GM23338 (cell line): ENCODE data around the gene WNK2. TPM values are rescaled to one million over a fixed set of nuclear protein-coding genes. Genes with fewer than 3 reads are reported as not detected.

Experiments used
- ATAC-seq: fragments of 200-7000 bp; cut with Tn5 transposase; 3 replicates; pipeline ENCODE4 v1.9.1; 2020
- DNase-seq: peaks from one replicate; pipeline ENCODE4 v3.0.0-alpha.2; 2015; ENCODE audit warnings: low spot score
- H2AFZ ChIP-seq: fragments of 200-600 bp; sonication (generic); 2 replicates; pipeline ENCODE4 v1.8.0; 2016; ENCODE audit warnings: antibody characterized with exemption, mild to moderate bottlenecking, moderate library complexity
- H3F3A ChIP-seq: fragments of 200-600 bp; sonication (generic); replicated peaks from 2 replicates; pipeline ENCODE4 v1.8.0; 2017; ENCODE audit warnings: antibody characterized with exemption, mixed run types, low read depth
- H3K27ac ChIP-seq: fragments of 200-600 bp; sonication (generic); 2 replicates; pipeline ENCODE4 v1.6.1; 2016; ENCODE audit warnings: low read depth
- H3K27me3 ChIP-seq: fragments of 200-600 bp; sonication (generic); 2 replicates; pipeline ENCODE4 v1.8.0; 2016; ENCODE audit warnings: mild to moderate bottlenecking, mixed run types, moderate library complexity; ENCODE audit not compliant: insufficient read depth
- H3K36me3 ChIP-seq: fragments of 200-600 bp; sonication (generic); 2 replicates; pipeline ENCODE4 v1.8.0; 2016; ENCODE audit warnings: mild to moderate bottlenecking; ENCODE audit not compliant: insufficient read depth
- H3K4me1 ChIP-seq: fragments of 200-600 bp; sonication (generic); 2 replicates; pipeline ENCODE4 v1.8.0; 2016; ENCODE audit warnings: mild to moderate bottlenecking, moderate library complexity; ENCODE audit not compliant: insufficient read depth
- H3K4me2 ChIP-seq: fragments of 200-600 bp; sonication (generic); 2 replicates; pipeline ENCODE4 v1.7.1; 2017; ENCODE audit warnings: mixed run types
- H3K4me3 ChIP-seq: fragments of 200-600 bp; sonication (generic); 2 replicates; pipeline ENCODE4 v1.6.1; 2016; ENCODE audit warnings: mixed run types
- H3K79me2 ChIP-seq: fragments of 200-600 bp; sonication (generic); replicated peaks from 2 replicates; pipeline ENCODE4 v1.8.0; 2017; ENCODE audit warnings: mild to moderate bottlenecking; ENCODE audit not compliant: insufficient read depth
- H3K9me2 ChIP-seq: fragments of 200-600 bp; sonication (generic); 2 replicates; pipeline ENCODE4 v1.8.0; 2017; ENCODE audit not compliant: insufficient read depth
- H4K20me1 ChIP-seq: fragments of 200-600 bp; sonication (generic); replicated peaks from 2 replicates; pipeline ENCODE4 v1.8.0; 2017; ENCODE audit warnings: mild to moderate bottlenecking; ENCODE audit not compliant: insufficient read depth
- H3K27ac Mint-ChIP-seq: 2 replicates; pipeline ENCODE4 v1.8.0; 2020; ENCODE audit warnings: inconsistent platforms, mild to moderate bottlenecking, moderate library complexity, mixed read lengths
- H3K27me3 Mint-ChIP-seq: 3 replicates; pipeline ENCODE4 v1.8.0; 2022; ENCODE audit warnings: low read depth, mild to moderate bottlenecking, moderate library complexity, mixed read lengths, inconsistent platforms; ENCODE audit not compliant: insufficient read depth, poor library complexity
- H3K36me3 Mint-ChIP-seq: 3 replicates; pipeline ENCODE4 v1.8.0; 2021; ENCODE audit warnings: low read depth, mild to moderate bottlenecking, inconsistent platforms, moderate library complexity, mixed read lengths
- H3K4me1 Mint-ChIP-seq: 3 replicates; pipeline ENCODE4 v1.8.0; 2020; ENCODE audit warnings: mild to moderate bottlenecking, inconsistent platforms, mixed read lengths
- H3K4me3 Mint-ChIP-seq: 3 replicates; pipeline ENCODE4 v1.8.0; 2021; ENCODE audit warnings: moderate library complexity, mild to moderate bottlenecking, inconsistent platforms, mixed read lengths
- H3K9me3 Mint-ChIP-seq: 3 replicates; pipeline ENCODE4 v1.8.0; 2020; ENCODE audit warnings: moderate library complexity, mild to moderate bottlenecking, inconsistent platforms, mixed read lengths
- CREB1 ChIP-seq: fragments of 250-450 bp; sonication (Bioruptor Pico); IDR thresholded peaks from 2 replicates; pipeline ENCODE4 v1.5.0; 2020; ENCODE audit warnings: low read depth, mild to moderate bottlenecking, moderate library complexity
- EZH2 ChIP-seq: fragments of 200-600 bp; sonication (generic); IDR thresholded peaks from one replicate; pipeline ENCODE4 v1.8.0; 2017; ENCODE audit warnings: antibody characterized with exemption, mild to moderate bottlenecking, low read depth; ENCODE audit not compliant: unreplicated experiment
- EZH2phosphoT487 ChIP-seq: fragments of 200-600 bp; sonication (generic); IDR thresholded peaks from one replicate; pipeline ENCODE4 v1.8.1; 2018; ENCODE audit warnings: antibody characterized with exemption; ENCODE audit not compliant: unreplicated experiment
- JUNB ChIP-seq: IDR thresholded peaks from one replicate; pipeline ENCODE4 v1.6.1; 2016; ENCODE audit warnings: antibody characterized with exemption; ENCODE audit not compliant: unreplicated experiment
- NANOG ChIP-seq: IDR thresholded peaks from 2 replicates; pipeline ENCODE4 v1.6.1; 2016; ENCODE audit warnings: antibody characterized with exemption, borderline replicate concordance
- POLR2AphosphoS5 ChIP-seq: IDR thresholded peaks from 2 replicates; pipeline ENCODE4 v1.6.1; 2016; ENCODE audit warnings: antibody characterized with exemption, low read depth
- ZNF114 ChIP-seq: fragments of 250-450 bp; sonication (Bioruptor Pico); IDR thresholded peaks from 2 replicates; pipeline ENCODE4 v1.5.0; 2020; ENCODE audit warnings: mild to moderate bottlenecking, moderate library complexity
- ZNF331 ChIP-seq: fragments of 250-450 bp; sonication (Bioruptor Pico); IDR thresholded peaks from 2 replicates; pipeline ENCODE4 v1.5.0; 2020; ENCODE audit warnings: low read depth, mild to moderate bottlenecking, moderate library complexity
- polyA plus RNA-seq: library from polyadenylated mRNA; unstranded; fragments of >200 nt; fragmentation: Nextera tagmentation; extraction: Ambion mirVana; gene quantifications from 2 replicates; pipeline ENCODE4 v1.2.1, GENCODE V29; 2016
- total RNA-seq: library from RNA; depleted of rRNA; stranded (reverse); fragments of >200 nt; shearing (Covaris generic); gene quantifications from 2 replicates; pipeline ENCODE4 v1.2.3, GENCODE V29; 2014
- TF ChIP-seq, protein P1 (sequence below): fragments of 250-450 bp; sonication (Bioruptor Pico); IDR thresholded peaks from 2 replicates; pipeline ENCODE4 v1.5.0; 2020; ENCODE audit warnings: mild to moderate bottlenecking, moderate library complexity
- TF ChIP-seq, protein P2 (sequence below): IDR thresholded peaks from one replicate; pipeline ENCODE4 v1.6.1; 2018; ENCODE audit warnings: antibody characterized with exemption; ENCODE audit not compliant: unreplicated experiment
- TF ChIP-seq, protein P3 (sequence below): IDR thresholded peaks from 2 replicates; pipeline ENCODE4 v1.6.1; 2016; ENCODE audit warnings: antibody characterized with exemption
- TF ChIP-seq, protein P4 (sequence below), 2 experiments: fragments of 200-600 bp in 1 of 2; sonication (generic) in 1 of 2; conservative IDR thresholded peaks; 2 replicates each; pipeline versions ENCODE4 v1.5.1 to v1.6.1; 2016 to 2017; ENCODE audit warnings: antibody characterized with exemption in 2 of 2, low read depth in 2 of 2, mild to moderate bottlenecking in 2 of 2, moderate library complexity in 1 of 2

The WNK2 gene
- total and polyA plus RNA-seq, 2 experiments from 2014 or later: 56.4 to 102 TPM

DNA sequence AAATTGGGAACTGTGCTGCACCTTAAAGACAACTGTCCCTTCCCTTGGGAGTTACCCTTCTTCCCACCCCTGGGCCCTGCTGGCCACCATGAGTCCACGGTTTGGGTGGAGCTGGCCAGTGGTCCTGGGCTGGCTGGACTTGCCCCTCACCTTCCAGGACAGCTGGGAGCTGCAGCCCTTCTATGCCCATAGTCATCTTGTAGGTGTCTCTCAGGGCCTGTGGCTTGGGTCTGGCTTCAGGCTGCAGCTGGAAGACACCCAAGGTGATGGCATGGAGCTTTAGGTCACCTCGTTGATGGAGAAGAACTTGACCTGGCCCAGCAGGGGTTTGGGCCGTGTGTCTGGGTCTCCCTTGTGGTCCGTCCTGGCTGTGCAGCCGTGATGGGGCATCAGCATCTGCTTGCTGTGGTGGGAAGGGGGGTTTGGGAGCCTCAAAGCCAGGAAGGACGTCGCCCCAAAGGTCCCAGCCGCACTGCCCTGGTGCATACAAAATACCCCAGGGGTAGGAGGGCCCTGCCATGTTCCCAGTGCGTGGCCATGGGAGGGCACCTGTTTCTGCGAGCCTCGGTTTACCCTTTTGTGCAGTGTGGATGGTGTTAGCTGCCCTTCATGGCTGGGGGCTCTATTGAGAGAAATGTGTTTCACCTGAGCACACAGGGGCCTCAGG is 8.9 kb downstream of the WNK2 start:
- Histone ChIP-seq H3K27ac (no peak overlapping the region), H3F3A (no peaks in the 10 kb centered on the region), H3K4me2 (peak overlapping the region; percentile 24; the same call in 1 of the 2 replicates), H3K4me1 (peaks cover 31% of the 10 kb centered on the region), H3K79me2 (peaks cover 87% of the 10 kb centered on the region), H3K9me2 (no peaks in the 10 kb centered on the region), H3K27me3 (no peaks in the 10 kb centered on the region), H4K20me1 (peaks cover 28% of the 10 kb centered on the region), H3K4me3 (no peak overlapping the region), H2AFZ (no peak overlapping the region), H3K36me3 (no peaks in the 10 kb centered on the region)
- Mint-ChIP-seq H3K27ac (no peak overlapping the region), H3K4me1 (peaks cover 56% of the 10 kb centered on the region), H3K9me3 (no peaks in the 10 kb centered on the region), H3K27me3 (peaks cover 8% of the 10 kb centered on the region), H3K36me3 (peaks cover 13% of the 10 kb centered on the region; the same call in 2 of the 3 replicates), H3K4me3 (no peak overlapping the region)
- ATAC-seq (no peak), DNase-seq (no peak)
- TF ChIP-seq ZNF114 (CRISPR knock-in tag) (no peak), NANOG (no peak), ZNF331 (CRISPR knock-in tag) (no peak), CREB1 (no peak), JUNB (no peak), EZH2phosphoT487 (no peak), POLR2AphosphoS5 (no peak), EZH2 (no peak)
- TF ChIP-seq, protein P1, sequence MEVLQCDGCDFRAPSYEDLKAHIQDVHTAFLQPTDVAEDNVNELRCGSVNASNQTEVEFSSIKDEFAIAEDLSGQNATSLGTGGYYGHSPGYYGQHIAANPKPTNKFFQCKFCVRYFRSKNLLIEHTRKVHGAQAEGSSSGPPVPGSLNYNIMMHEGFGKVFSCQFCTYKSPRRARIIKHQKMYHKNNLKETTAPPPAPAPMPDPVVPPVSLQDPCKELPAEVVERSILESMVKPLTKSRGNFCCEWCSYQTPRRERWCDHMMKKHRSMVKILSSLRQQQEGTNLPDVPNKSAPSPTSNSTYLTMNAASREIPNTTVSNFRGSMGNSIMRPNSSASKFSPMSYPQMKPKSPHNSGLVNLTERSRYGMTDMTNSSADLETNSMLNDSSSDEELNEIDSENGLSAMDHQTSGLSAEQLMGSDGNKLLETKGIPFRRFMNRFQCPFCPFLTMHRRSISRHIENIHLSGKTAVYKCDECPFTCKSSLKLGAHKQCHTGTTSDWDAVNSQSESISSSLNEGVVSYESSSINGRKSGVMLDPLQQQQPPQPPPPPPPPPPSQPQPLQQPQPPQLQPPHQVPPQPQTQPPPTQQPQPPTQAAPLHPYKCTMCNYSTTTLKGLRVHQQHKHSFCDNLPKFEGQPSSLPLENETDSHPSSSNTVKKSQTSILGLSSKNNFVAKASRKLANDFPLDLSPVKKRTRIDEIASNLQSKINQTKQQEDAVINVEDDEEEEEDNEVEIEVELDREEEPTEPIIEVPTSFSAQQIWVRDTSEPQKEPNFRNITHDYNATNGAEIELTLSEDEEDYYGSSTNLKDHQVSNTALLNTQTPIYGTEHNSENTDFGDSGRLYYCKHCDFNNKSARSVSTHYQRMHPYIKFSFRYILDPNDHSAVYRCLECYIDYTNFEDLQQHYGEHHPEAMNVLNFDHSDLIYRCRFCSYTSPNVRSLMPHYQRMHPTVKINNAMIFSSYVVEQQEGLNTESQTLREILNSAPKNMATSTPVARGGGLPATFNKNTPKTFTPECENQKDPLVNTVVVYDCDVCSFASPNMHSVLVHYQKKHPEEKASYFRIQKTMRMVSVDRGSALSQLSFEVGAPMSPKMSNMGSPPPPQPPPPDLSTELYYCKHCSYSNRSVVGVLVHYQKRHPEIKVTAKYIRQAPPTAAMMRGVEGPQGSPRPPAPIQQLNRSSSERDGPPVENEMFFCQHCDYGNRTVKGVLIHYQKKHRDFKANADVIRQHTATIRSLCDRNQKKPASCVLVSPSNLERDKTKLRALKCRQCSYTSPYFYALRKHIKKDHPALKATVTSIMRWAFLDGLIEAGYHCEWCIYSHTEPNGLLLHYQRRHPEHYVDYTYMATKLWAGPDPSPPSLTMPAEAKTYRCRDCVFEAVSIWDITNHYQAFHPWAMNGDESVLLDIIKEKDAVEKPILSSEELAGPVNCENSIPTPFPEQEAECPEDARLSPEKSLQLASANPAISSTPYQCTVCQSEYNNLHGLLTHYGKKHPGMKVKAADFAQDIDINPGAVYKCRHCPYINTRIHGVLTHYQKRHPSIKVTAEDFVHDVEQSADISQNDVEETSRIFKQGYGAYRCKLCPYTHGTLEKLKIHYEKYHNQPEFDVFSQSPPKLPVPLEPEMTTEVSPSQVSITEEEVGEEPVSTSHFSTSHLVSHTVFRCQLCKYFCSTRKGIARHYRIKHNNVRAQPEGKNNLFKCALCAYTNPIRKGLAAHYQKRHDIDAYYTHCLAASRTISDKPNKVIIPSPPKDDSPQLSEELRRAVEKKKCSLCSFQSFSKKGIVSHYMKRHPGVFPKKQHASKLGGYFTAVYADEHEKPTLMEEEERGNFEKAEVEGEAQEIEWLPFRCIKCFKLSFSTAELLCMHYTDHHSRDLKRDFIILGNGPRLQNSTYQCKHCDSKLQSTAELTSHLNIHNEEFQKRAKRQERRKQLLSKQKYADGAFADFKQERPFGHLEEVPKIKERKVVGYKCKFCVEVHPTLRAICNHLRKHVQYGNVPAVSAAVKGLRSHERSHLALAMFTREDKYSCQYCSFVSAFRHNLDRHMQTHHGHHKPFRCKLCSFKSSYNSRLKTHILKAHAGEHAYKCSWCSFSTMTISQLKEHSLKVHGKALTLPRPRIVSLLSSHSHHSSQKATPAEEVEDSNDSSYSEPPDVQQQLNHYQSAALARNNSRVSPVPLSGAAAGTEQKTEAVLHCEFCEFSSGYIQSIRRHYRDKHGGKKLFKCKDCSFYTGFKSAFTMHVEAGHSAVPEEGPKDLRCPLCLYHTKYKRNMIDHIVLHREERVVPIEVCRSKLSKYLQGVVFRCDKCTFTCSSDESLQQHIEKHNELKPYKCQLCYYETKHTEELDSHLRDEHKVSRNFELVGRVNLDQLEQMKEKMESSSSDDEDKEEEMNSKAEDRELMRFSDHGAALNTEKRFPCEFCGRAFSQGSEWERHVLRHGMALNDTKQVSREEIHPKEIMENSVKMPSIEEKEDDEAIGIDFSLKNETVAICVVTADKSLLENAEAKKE (CRISPR knock-in tag): no peak
- TF ChIP-seq, protein P2, sequence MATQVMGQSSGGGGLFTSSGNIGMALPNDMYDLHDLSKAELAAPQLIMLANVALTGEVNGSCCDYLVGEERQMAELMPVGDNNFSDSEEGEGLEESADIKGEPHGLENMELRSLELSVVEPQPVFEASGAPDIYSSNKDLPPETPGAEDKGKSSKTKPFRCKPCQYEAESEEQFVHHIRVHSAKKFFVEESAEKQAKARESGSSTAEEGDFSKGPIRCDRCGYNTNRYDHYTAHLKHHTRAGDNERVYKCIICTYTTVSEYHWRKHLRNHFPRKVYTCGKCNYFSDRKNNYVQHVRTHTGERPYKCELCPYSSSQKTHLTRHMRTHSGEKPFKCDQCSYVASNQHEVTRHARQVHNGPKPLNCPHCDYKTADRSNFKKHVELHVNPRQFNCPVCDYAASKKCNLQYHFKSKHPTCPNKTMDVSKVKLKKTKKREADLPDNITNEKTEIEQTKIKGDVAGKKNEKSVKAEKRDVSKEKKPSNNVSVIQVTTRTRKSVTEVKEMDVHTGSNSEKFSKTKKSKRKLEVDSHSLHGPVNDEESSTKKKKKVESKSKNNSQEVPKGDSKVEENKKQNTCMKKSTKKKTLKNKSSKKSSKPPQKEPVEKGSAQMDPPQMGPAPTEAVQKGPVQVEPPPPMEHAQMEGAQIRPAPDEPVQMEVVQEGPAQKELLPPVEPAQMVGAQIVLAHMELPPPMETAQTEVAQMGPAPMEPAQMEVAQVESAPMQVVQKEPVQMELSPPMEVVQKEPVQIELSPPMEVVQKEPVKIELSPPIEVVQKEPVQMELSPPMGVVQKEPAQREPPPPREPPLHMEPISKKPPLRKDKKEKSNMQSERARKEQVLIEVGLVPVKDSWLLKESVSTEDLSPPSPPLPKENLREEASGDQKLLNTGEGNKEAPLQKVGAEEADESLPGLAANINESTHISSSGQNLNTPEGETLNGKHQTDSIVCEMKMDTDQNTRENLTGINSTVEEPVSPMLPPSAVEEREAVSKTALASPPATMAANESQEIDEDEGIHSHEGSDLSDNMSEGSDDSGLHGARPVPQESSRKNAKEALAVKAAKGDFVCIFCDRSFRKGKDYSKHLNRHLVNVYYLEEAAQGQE: no peak
- TF ChIP-seq, protein P3, sequence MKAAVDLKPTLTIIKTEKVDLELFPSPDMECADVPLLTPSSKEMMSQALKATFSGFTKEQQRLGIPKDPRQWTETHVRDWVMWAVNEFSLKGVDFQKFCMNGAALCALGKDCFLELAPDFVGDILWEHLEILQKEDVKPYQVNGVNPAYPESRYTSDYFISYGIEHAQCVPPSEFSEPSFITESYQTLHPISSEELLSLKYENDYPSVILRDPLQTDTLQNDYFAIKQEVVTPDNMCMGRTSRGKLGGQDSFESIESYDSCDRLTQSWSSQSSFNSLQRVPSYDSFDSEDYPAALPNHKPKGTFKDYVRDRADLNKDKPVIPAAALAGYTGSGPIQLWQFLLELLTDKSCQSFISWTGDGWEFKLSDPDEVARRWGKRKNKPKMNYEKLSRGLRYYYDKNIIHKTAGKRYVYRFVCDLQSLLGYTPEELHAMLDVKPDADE: no peak
- TF ChIP-seq, protein P4, sequence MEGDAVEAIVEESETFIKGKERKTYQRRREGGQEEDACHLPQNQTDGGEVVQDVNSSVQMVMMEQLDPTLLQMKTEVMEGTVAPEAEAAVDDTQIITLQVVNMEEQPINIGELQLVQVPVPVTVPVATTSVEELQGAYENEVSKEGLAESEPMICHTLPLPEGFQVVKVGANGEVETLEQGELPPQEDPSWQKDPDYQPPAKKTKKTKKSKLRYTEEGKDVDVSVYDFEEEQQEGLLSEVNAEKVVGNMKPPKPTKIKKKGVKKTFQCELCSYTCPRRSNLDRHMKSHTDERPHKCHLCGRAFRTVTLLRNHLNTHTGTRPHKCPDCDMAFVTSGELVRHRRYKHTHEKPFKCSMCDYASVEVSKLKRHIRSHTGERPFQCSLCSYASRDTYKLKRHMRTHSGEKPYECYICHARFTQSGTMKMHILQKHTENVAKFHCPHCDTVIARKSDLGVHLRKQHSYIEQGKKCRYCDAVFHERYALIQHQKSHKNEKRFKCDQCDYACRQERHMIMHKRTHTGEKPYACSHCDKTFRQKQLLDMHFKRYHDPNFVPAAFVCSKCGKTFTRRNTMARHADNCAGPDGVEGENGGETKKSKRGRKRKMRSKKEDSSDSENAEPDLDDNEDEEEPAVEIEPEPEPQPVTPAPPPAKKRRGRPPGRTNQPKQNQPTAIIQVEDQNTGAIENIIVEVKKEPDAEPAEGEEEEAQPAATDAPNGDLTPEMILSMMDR (conservative IDR thresholded peaks at IDR 0.05; ENCODE audit: low read depth in 2 of 2): no peak
